ACC112 (cell line): ENCODE data around the gene C19orf73.
"Not testable (repeated sequence)": the region's sequence is repeated elsewhere in the genome, so short reads cannot be mapped to it uniquely, and the experiment has no call there.

Source experiments
- H2AFZ ChIP-seq: fragments of 200-600 bp; sonication (generic); one replicate; pipeline ENCODE4 v1.6.0; 2017; ENCODE audit warnings: antibody characterized with exemption, low read length; ENCODE audit not compliant: unreplicated experiment
- H3K27ac ChIP-seq: fragments of 200-600 bp; sonication (generic); 2 replicates; pipeline ENCODE4 v1.5.1; 2014; ENCODE audit warnings: low read depth, mild to moderate bottlenecking, antibody characterized with exemption, low read length, moderate library complexity
- H3K27me3 ChIP-seq: fragments of 200-600 bp; sonication (generic); 2 replicates; pipeline ENCODE4 v1.6.1; 2014; ENCODE audit warnings: mild to moderate bottlenecking, antibody characterized with exemption, low read length, moderate library complexity, mixed read lengths; ENCODE audit not compliant: insufficient read depth
- H3K36me3 ChIP-seq: fragments of 200-600 bp; sonication (generic); 2 replicates; pipeline ENCODE4 v1.6.1; 2016; ENCODE audit warnings: mild to moderate bottlenecking, antibody characterized with exemption, low read length, moderate library complexity, mixed read lengths; ENCODE audit not compliant: insufficient read depth
- H3K4me1 ChIP-seq: fragments of 200-600 bp; sonication (generic); one replicate; pipeline ENCODE4 v1.6.1; 2016; ENCODE audit warnings: low read length, mixed read lengths; ENCODE audit not compliant: insufficient read depth, unreplicated experiment, control insufficient read depth
- H3K4me3 ChIP-seq: fragments of 200-600 bp; sonication (generic); 2 replicates; pipeline ENCODE4 v1.5.1; 2014; ENCODE audit warnings: mild to moderate bottlenecking, low read depth, low read length
- H3K79me2 ChIP-seq: fragments of 200-600 bp; sonication (generic); one replicate; pipeline ENCODE4 v1.6.0; 2016; ENCODE audit warnings: low read length; ENCODE audit not compliant: control insufficient read depth, unreplicated experiment, insufficient read depth

C19orf73 gene

GRCh38 chr19:49148044-49148682, 29.2 kb upstream of the C19orf73 start:
- Histone ChIP-seq H3K27me3 (no peaks in the 10 kb centered on the region), H3K79me2 (no peaks in the 10 kb centered on the region), H3K4me3 (no peak overlapping the region), H3K36me3 (no peaks in the 10 kb centered on the region), H3K4me1 (no peaks in the 10 kb centered on the region), H3K27ac (no peak overlapping the region), H2AFZ (no peak overlapping the region)

- not testable (repeated sequence) for H2AFZ ChIP-seq, H3K27me3 ChIP-seq, H3K79me2 ChIP-seq, H3K36me3 ChIP-seq, H3K27ac ChIP-seq, H3K4me1 ChIP-seq
- peak overlapping the region; percentile 68 for H3K4me3 ChIP-seq
Observed at GRCh38 chr19:49146408-49146770, 27.4 kb upstream of the C19orf73 start.

- Histone ChIP-seq H3K27ac (no peak overlapping the region), H2AFZ (no peak overlapping the region), H3K36me3 (no peaks in the 10 kb centered on the region), H3K27me3 (no peaks in the 10 kb centered on the region), H3K4me3 (peak overlapping the region; percentile 68), H3K79me2 (no peaks in the 10 kb centered on the region), H3K4me1 (no peaks in the 10 kb centered on the region)
Observed at GRCh38 chr19:49145573-49146407, 26.8 kb upstream of the C19orf73 start.

- H3K4me1 ChIP-seq: no peaks in the 10 kb centered on the region
- H3K27ac ChIP-seq: no peak overlapping the region
- H3K4me3 ChIP-seq: peak overlapping the region; percentile 90
- no peaks in the 10 kb centered on the region for H3K36me3 ChIP-seq
- no peak overlapping the region for H2AFZ ChIP-seq
- no peaks in the 10 kb centered on the region for H3K27me3 ChIP-seq
- H3K79me2 ChIP-seq: no peaks in the 10 kb centered on the region
Observed at GRCh38 chr19:49142866-49143335, 24.0 kb upstream of the C19orf73 start.

- no peak overlapping the region for H2AFZ ChIP-seq
- no peaks in the 10 kb centered on the region for H3K79me2 ChIP-seq
- no peak overlapping the region for H3K4me3 ChIP-seq
- H3K27ac ChIP-seq: no peak overlapping the region
- H3K4me1 ChIP-seq: no peaks in the 10 kb centered on the region
- no peaks in the 10 kb centered on the region for H3K27me3 ChIP-seq
- no peaks in the 10 kb centered on the region for H3K36me3 ChIP-seq
Observed at GRCh38 chr19:49141352-49141751, 22.4 kb upstream of the C19orf73 start.

GRCh38 chr19:49140951-49141350, 22.0 kb upstream of the C19orf73 start:
- Histone ChIP-seq H3K4me3 (no peak overlapping the region), H3K27me3 (no peaks in the 10 kb centered on the region), H3K36me3 (no peaks in the 10 kb centered on the region), H3K27ac (no peak overlapping the region), H3K4me1 (no peaks in the 10 kb centered on the region), H3K79me2 (no peaks in the 10 kb centered on the region), H2AFZ (no peak overlapping the region)

- H3K4me1 ChIP-seq: no peaks in the 10 kb centered on the region
- H3K27ac ChIP-seq: no peak overlapping the region
- no peak overlapping the region for H2AFZ ChIP-seq
- H3K36me3 ChIP-seq: no peaks in the 10 kb centered on the region
- H3K79me2 ChIP-seq: no peaks in the 10 kb centered on the region
- H3K27me3 ChIP-seq: no peaks in the 10 kb centered on the region
- no peak overlapping the region for H3K4me3 ChIP-seq
Observed at GRCh38 chr19:49136771-49137171, 17.8 kb upstream of the C19orf73 start.

- no peaks in the 10 kb centered on the region for H3K4me1 ChIP-seq
- no peaks in the 10 kb centered on the region for H3K36me3 ChIP-seq
- H3K4me3 ChIP-seq: no peak overlapping the region
- H3K27me3 ChIP-seq: no peaks in the 10 kb centered on the region
- no peak overlapping the region for H3K27ac ChIP-seq
- no peaks in the 10 kb centered on the region for H3K79me2 ChIP-seq
- H2AFZ ChIP-seq: no peak overlapping the region
Observed at GRCh38 chr19:49135686-49136085, 16.7 kb upstream of the C19orf73 start.

GRCh38 chr19:49133621-49134454, 14.9 kb upstream of the C19orf73 start:
- H3K4me3 ChIP-seq: peak overlapping the region; percentile 17; the same call in 1 of the 2 replicates
- no peak overlapping the region for H2AFZ ChIP-seq
- H3K27ac ChIP-seq: no peak overlapping the region
- H3K36me3 ChIP-seq: no peaks in the 10 kb centered on the region
- no peaks in the 10 kb centered on the region for H3K4me1 ChIP-seq
- H3K27me3 ChIP-seq: no peaks in the 10 kb centered on the region
- no peaks in the 10 kb centered on the region for H3K79me2 ChIP-seq

- Histone ChIP-seq H3K27ac (no peak overlapping the region), H3K4me3 (peak overlapping the region; percentile 17; the same call in 1 of the 2 replicates), H3K27me3 (no peaks in the 10 kb centered on the region), H3K4me1 (no peaks in the 10 kb centered on the region), H3K79me2 (no peaks in the 10 kb centered on the region), H3K36me3 (no peaks in the 10 kb centered on the region), H2AFZ (no peak overlapping the region)
Observed at GRCh38 chr19:49132974-49133609, 14.1 kb upstream of the C19orf73 start.
